Ovary (tissue), 9 donors: ENCODE results near the gene CDKN2B-AS1. TPM values are rescaled to one million over a fixed set of nuclear protein-coding genes. Genes with fewer than 3 reads are reported as not detected.

Experiments used
- DNase-seq, 5 donors: peaks; one replicate each; pipeline ENCODE4 v3.0.0-alpha.2; 2019 to 2020
- H3K27ac ChIP-seq, 2 donors: fragments of 200-600 bp; one replicate each; pipeline versions ENCODE4 v1.5.1 to v1.8.0; 2019 to 2022
- H3K27me3 ChIP-seq: fragments of 200-600 bp; one replicate; pipeline ENCODE4 v1.8.0; 2022
- H3K36me3 ChIP-seq: fragments of 200-600 bp; sonication (generic); one replicate; pipeline ENCODE4 v1.5.1; 2019
- H3K4me1 ChIP-seq: one replicate; pipeline ENCODE4 v1.8.1; 2013; ENCODE audit warnings: mild to moderate bottlenecking, moderate library complexity; ENCODE audit not compliant: insufficient read depth
- H3K4me3 ChIP-seq: fragments of 200-600 bp; sonication (generic); one replicate; pipeline ENCODE4 v1.5.1; 2017
- H3K9me3 ChIP-seq, 2 donors: fragments of 200-600 bp in 1 of 2; sonication (generic) in 1 of 2; one replicate each; pipeline versions ENCODE4 v1.5.1 to v1.8.1; 2013 to 2019; ENCODE audit warnings: mild to moderate bottlenecking in 1 of 2, moderate library complexity in 1 of 2
- CTCF ChIP-seq, 3 donors: fragments of 450-650 bp in 2 of 3; fragments of 200-600 bp in 1 of 3; IDR thresholded peaks; one replicate each; pipeline versions ENCODE4 v1.5.1 to v1.8.0; 2016 to 2022; ENCODE audit warnings: antibody characterized with exemption in 3 of 3, mild to moderate bottlenecking in 1 of 3
- EP300 ChIP-seq: sonication (generic); formaldehyde crosslinking; IDR thresholded peaks from one replicate; pipeline ENCODE4 v1.6.1; 2017; ENCODE audit warnings: antibody characterized with exemption
- POLR2A ChIP-seq: fragments of 450-650 bp; IDR thresholded peaks from one replicate; pipeline ENCODE4 v1.6.1; 2017; ENCODE audit warnings: antibody characterized with exemption, mild to moderate bottlenecking, moderate library complexity
- WGBS, 3 donors: extraction: QIAGEN DNeasy Blood & Tissue Kit in 1 of 3; methylation state at CpG; one replicate each; pipeline versions ENCODE4 v1.1.5 to v1.1.7; 2013 to 2017; 5-methylcytosine and 5-hydroxymethylcytosine counted together
- intact Hi-C, 4 donors: fragments of 100-400 bp; cut with DNase I; formaldehyde crosslinking; loops; one replicate each; pipeline versions ENCODE4 v1.11.0 to v1.15.1; 2022 to 2023
- polyA plus RNA-seq, 2 donors: library from polyadenylated mRNA; stranded (reverse); fragments of 200-250 nt in 1 of 2; fragments of 350-450 nt in 1 of 2; fragmentation: Illumina TruSeq in 1 of 2; extraction: RNeasy Lipid Tissue Mini Kit (QIAGEN cat#74804) in 1 of 2; gene quantifications; one replicate each; pipeline ENCODE4 v1.2.3, GENCODE V29; 2013 to 2014
- total RNA-seq, 7 donors: library from RNA; depleted of rRNA in 2 of 7; stranded (reverse); fragments of >200 nt in 2 of 7; fragmentation: NEBNext Ultra II Directional in 3 of 7; extraction: Animal tissue kit (Norgen Biotek cat#: 25700) in 3 of 7; gene quantifications; one replicate each; pipeline versions ENCODE4 v1.1.0 to v1.2.4, GENCODE V29; 2016 to 2023
- donor health status: DM: no; HTN: no; CAD: no; lungs with moderate emphysema.
- donor health status: DM: no; HTN: no; CAD: no.
- donor health status: Bipolar disorder and iron deficiency.
- donor health status: DM: yes; HTN: yes; CAD: no.
- donor health status: DM: no; HTN: no; CAD: no.
- donor health status: DM: yes; HTN: yes; CAD: no.

CDKN2B-AS1 gene
- total and polyA plus RNA-seq, 9 donors, result 0.06 to 2.1 (median 0.58) TPM; not detected in 1

- Histone ChIP-seq H3K9me3 (no peaks in the 10 kb centered on the region), H3K4me1 (no peaks in the 10 kb centered on the region), H3K27ac (no peak overlapping the region), H3K4me3 (no peak overlapping the region), H3K36me3 (no peaks in the 10 kb centered on the region), H3K27me3 (no peaks in the 10 kb centered on the region)
- intact Hi-C loops, result no loop called here
- WGBS, 3 donors, result 76 to 83% (median 76%) methylated on average over 8 of the region's 8 CpGs
- DNase-seq, result no peak
- TF ChIP-seq POLR2A (no peak), CTCF (IDR thresholded peaks at IDR 0.05) (no peak), EP300 (no peak)
Observed at GRCh38 chr9:22033012-22033630, 38.5 kb downstream of the CDKN2B-AS1 start.

GRCh38 chr9:22035591-22036011, 41.0 kb downstream of the CDKN2B-AS1 start:
- no peak for DNase-seq
- H3K4me3 ChIP-seq, result no peak overlapping the region
- no peak overlapping the region for H3K27ac ChIP-seq
- 82 to 85% (median 83%) methylated on average over 2 of the region's 2 CpGs for WGBS, 3 donors
- no peaks in the 10 kb centered on the region for H3K27me3 ChIP-seq
- TF ChIP-seq CTCF (IDR thresholded peaks at IDR 0.05), result no peak
- TF ChIP-seq EP300, result no peak
- H3K36me3 ChIP-seq, result no peaks in the 10 kb centered on the region
- H3K9me3 ChIP-seq, result no peaks in the 10 kb centered on the region
- intact Hi-C loops, result no loop called here
- H3K4me1 ChIP-seq, result no peaks in the 10 kb centered on the region

- Histone ChIP-seq H3K36me3 (no peaks in the 10 kb centered on the region), H3K4me3 (no peak overlapping the region), H3K27me3 (no peaks in the 10 kb centered on the region), H3K9me3 (no peaks in the 10 kb centered on the region), H3K27ac (no peak overlapping the region), H3K4me1 (no peaks in the 10 kb centered on the region)
- WGBS, 3 donors, result 94% methylated on average over 4 of the region's 4 CpGs
- no peak for DNase-seq
- no peak for TF ChIP-seq POLR2A
- TF ChIP-seq CTCF (IDR thresholded peaks at IDR 0.05), result no peak
- TF ChIP-seq EP300, result no peak
- intact Hi-C loops, result no loop called here
Observed at GRCh38 chr9:22036866-22037626, 42.5 kb downstream of the CDKN2B-AS1 start.

GRCh38 chr9:22037954-22038690, 43.5 kb downstream of the CDKN2B-AS1 start:
- WGBS, 3 donors, result 8 to 16% (median 11%) methylated on average over 2 of the region's 2 CpGs
- TF ChIP-seq EP300, result no peak
- TF ChIP-seq POLR2A, result no peak
- TF ChIP-seq CTCF (IDR thresholded peaks at IDR 0.05), result no peak

More at GRCh38 chr9:22037954-22038690, 43.5 kb downstream of the CDKN2B-AS1 start:
- Histone ChIP-seq H3K36me3 (no peaks in the 10 kb centered on the region), H3K9me3 (no peaks in the 10 kb centered on the region), H3K27me3 (no peaks in the 10 kb centered on the region), H3K4me3 (no peak overlapping the region), H3K4me1 (no peaks in the 10 kb centered on the region), H3K27ac (no peak overlapping the region)
- intact Hi-C loops, result no loop called here
- no peak for DNase-seq
